Mesothelial cell of epicardium (in vitro differentiated cells): ENCODE data around the gene GHRHR. TPM values are rescaled to one million over a fixed set of nuclear protein-coding genes. Genes with fewer than 3 reads are reported as not detected.

Experiments
- DNase-seq, 2 experiments: peaks; one replicate each; pipeline ENCODE4 v3.0.0; 2021; ENCODE audit warnings: low spot score in 2 of 2; ENCODE audit not compliant: unreplicated experiment in 2 of 2
- H3K27ac Mint-ChIP-seq: 2 replicates; pipeline ENCODE4 v1.8.0; 2021; ENCODE audit warnings: mixed read lengths
- H3K27me3 Mint-ChIP-seq: 2 replicates; pipeline ENCODE4 v1.8.0; 2021; ENCODE audit warnings: low read depth, mixed read lengths
- H3K36me3 Mint-ChIP-seq: 2 replicates; pipeline ENCODE4 v1.8.0; 2021; ENCODE audit warnings: mixed read lengths
- H3K4me1 Mint-ChIP-seq: 2 replicates; pipeline ENCODE4 v1.8.0; 2021; ENCODE audit warnings: mixed read lengths
- H3K4me3 Mint-ChIP-seq: 2 replicates; pipeline ENCODE4 v1.8.0; 2021; ENCODE audit warnings: mild to moderate bottlenecking, moderate library complexity, mixed read lengths
- H3K9me3 Mint-ChIP-seq: 2 replicates; pipeline ENCODE4 v1.8.0; 2021; ENCODE audit warnings: mixed read lengths
- CTCF ChIP-seq: fragments of 200-600 bp; sonication (generic); IDR thresholded peaks from one replicate; pipeline ENCODE4 v1.5.0; 2021; ENCODE audit warnings: antibody characterized with exemption; ENCODE audit not compliant: unreplicated experiment
- total RNA-seq: library from RNA; stranded (reverse); gene quantifications from 3 replicates; pipeline ENCODE4 v1.2.1, GENCODE V29; 2021

The GHRHR gene
- total RNA-seq, 1 donor from 2014 or later: not detected

GRCh38 chr7:30989824-30990672 lies 26.3 kb downstream of the GHRHR start:
- TF ChIP-seq CTCF: no peak
- Mint-ChIP-seq H3K27me3 (peaks cover 30% of the 10 kb centered on the region), H3K36me3 (no peaks in the 10 kb centered on the region), H3K4me1 (peaks cover 10% of the 10 kb centered on the region), H3K27ac (no peak overlapping the region), H3K4me3 (no peak overlapping the region), H3K9me3 (no peaks in the 10 kb centered on the region)
- DNase-seq: no peak

- Mint-ChIP-seq H3K9me3 (no peaks in the 10 kb centered on the region), H3K36me3 (no peaks in the 10 kb centered on the region), H3K4me3 (no peak overlapping the region), H3K27ac (no peak overlapping the region), H3K27me3 (peaks cover 23% of the 10 kb centered on the region), H3K4me1 (peaks cover 10% of the 10 kb centered on the region)
- DNase-seq: no peak
- no peak for TF ChIP-seq CTCF
Measured at GRCh38 chr7:30990673-30991170, 27.0 kb downstream of the GHRHR start.

- Mint-ChIP-seq H3K4me1 (peaks cover 8% of the 10 kb centered on the region), H3K27ac (no peak overlapping the region), H3K4me3 (no peak overlapping the region), H3K9me3 (no peaks in the 10 kb centered on the region), H3K27me3 (peaks cover 6% of the 10 kb centered on the region), H3K36me3 (no peaks in the 10 kb centered on the region)
- no peak for DNase-seq
- TF ChIP-seq CTCF: no peak
Measured at GRCh38 chr7:30992414-30992813, 28.7 kb downstream of the GHRHR start.

- TF ChIP-seq CTCF: no peak
- H3K4me1 Mint-ChIP-seq: no peaks in the 10 kb centered on the region
- H3K9me3 Mint-ChIP-seq: no peaks in the 10 kb centered on the region
- H3K27ac Mint-ChIP-seq: no peak overlapping the region
- DNase-seq: no peak
- no peak overlapping the region for H3K4me3 Mint-ChIP-seq
- no peaks in the 10 kb centered on the region for H3K36me3 Mint-ChIP-seq
- no peaks in the 10 kb centered on the region for H3K27me3 Mint-ChIP-seq
Measured at GRCh38 chr7:30994206-30995100, 30.7 kb downstream of the GHRHR start.

- H3K27ac Mint-ChIP-seq: no peak overlapping the region
- H3K9me3 Mint-ChIP-seq: no peaks in the 10 kb centered on the region
- no peaks in the 10 kb centered on the region for H3K27me3 Mint-ChIP-seq
- no peak for TF ChIP-seq CTCF
- no peaks in the 10 kb centered on the region for H3K36me3 Mint-ChIP-seq
- H3K4me3 Mint-ChIP-seq: no peak overlapping the region
- H3K4me1 Mint-ChIP-seq: no peaks in the 10 kb centered on the region
- no peak for DNase-seq
Measured at GRCh38 chr7:30995536-30995935, 31.8 kb downstream of the GHRHR start.
